Measurements from ENCODE around the gene PRDM5.

The PRDM5 gene

DNA sequence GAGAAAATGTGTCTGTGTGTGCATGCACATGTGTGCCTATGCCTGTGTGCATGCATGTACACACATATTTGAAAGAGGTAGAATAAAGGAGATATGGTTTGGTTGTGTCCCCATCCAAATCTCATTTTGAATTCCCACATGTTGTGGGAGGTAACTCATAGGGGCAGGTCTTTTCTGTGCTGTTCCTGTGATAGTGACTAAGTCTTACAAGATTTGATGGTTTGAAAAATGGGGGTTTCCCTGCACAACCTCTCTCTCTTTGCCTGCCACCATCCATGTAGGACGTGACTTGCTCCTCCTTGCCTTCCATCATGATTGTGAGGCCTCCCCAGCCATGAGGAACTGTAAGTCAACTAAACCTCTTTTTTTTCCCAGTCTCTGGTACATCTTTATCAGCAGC lies 87.2 kb downstream of the PRDM5 start:
- TF ChIP-seq, protein P1, sequence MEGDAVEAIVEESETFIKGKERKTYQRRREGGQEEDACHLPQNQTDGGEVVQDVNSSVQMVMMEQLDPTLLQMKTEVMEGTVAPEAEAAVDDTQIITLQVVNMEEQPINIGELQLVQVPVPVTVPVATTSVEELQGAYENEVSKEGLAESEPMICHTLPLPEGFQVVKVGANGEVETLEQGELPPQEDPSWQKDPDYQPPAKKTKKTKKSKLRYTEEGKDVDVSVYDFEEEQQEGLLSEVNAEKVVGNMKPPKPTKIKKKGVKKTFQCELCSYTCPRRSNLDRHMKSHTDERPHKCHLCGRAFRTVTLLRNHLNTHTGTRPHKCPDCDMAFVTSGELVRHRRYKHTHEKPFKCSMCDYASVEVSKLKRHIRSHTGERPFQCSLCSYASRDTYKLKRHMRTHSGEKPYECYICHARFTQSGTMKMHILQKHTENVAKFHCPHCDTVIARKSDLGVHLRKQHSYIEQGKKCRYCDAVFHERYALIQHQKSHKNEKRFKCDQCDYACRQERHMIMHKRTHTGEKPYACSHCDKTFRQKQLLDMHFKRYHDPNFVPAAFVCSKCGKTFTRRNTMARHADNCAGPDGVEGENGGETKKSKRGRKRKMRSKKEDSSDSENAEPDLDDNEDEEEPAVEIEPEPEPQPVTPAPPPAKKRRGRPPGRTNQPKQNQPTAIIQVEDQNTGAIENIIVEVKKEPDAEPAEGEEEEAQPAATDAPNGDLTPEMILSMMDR (IDR thresholded peaks at IDR 0.05; ENCODE audit: insufficient read depth, low read depth, low read length, missing control alignments), result no peak
- DNase-seq (ENCODE audit: low read depth), result no peak
- H3K4me3 ChIP-seq (ENCODE audit: low read length), result no peak overlapping the region

- TF ChIP-seq, protein P1 (IDR thresholded peaks at IDR 0.05; ENCODE audit: insufficient read depth, low read depth, low read length, missing control alignments), result no peak
- no peak for DNase-seq (ENCODE audit: low read depth)
- no peak overlapping the region for H3K4me3 ChIP-seq (ENCODE audit: low read length)
These were observed 92.3 kb downstream of the PRDM5 start for GRCh38 chr4:120830204-120830603.

DNA sequence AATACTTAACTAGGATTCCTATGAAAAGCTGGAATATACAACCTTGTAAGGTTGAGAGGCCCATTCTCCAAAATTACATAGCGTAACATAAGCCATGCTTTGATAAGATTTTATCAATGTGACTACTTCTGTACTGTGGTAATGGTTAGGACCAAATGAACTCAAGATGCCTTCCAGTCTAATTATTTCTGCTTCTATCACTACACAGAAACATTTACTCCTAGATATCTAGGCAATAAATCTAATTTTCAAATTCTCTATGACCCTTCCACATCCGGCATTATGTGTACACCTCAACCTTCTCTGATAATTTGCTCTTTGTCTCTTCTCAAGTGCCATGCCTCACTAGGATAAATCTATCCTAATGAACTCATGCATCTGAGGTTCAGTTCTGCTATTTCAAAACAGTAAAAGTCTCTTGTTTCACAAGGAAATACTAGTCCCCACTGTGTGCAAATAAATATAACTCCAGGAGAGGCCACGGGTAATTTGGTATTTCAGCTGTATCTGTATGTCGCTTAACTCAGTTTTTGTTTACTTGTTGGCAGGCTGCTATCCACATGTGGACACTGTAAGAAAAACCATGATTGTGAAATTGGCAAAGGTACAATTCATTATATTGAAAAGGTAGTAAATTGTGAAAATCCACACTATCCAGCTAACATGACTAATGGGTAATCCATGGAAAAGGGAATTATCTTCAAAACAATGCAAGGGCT lies 93.3 kb downstream of the PRDM5 start:
- no peak for DNase-seq (ENCODE audit: low read depth)
- TF ChIP-seq, protein P1 (IDR thresholded peaks at IDR 0.05; ENCODE audit: insufficient read depth, low read depth, low read length, missing control alignments), result no peak
- no peak overlapping the region for H3K4me3 ChIP-seq (ENCODE audit: low read length)

- H3K4me3 ChIP-seq (ENCODE audit: low read length), result no peak overlapping the region
- no peak for DNase-seq (ENCODE audit: low read depth)
- TF ChIP-seq, protein P1 (IDR thresholded peaks at IDR 0.05; ENCODE audit: insufficient read depth, low read depth, low read length, missing control alignments), result no peak
These were observed 95.7 kb downstream of the PRDM5 start for GRCh38 chr4:120826853-120827252.

DNA sequence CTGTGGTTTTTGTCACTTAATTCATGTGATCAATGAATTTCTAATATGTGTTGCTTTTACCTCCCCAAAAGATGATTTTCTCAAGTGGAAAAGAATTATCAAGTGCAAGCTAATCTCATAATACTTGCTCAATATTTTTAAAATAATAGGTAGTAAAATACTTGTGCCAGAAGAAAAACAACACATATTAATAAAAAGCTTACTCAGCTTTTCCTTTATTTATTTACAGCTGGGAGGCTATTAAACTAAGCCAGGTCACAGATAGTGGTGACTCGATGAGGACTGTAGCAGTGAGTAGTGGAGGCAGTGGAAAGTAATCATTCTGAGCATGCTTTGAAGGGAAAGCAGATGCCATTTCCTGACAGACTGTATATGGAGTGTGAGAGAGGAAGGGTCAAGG lies 96.1 kb downstream of the PRDM5 start:
- DNase-seq (ENCODE audit: low read depth), result no peak
- H3K4me3 ChIP-seq (ENCODE audit: low read length), result no peak overlapping the region
- TF ChIP-seq, protein P1 (IDR thresholded peaks at IDR 0.05; ENCODE audit: insufficient read depth, low read depth, low read length, missing control alignments), result no peak

GRCh38 chr4:120824946-120825345 lies 97.6 kb downstream of the PRDM5 start:
- TF ChIP-seq, protein P1 (IDR thresholded peaks at IDR 0.05; ENCODE audit: insufficient read depth, low read depth, low read length, missing control alignments), result no peak
- DNase-seq (ENCODE audit: low read depth), result no peak
- no peak overlapping the region for H3K4me3 ChIP-seq (ENCODE audit: low read length)

DNA sequence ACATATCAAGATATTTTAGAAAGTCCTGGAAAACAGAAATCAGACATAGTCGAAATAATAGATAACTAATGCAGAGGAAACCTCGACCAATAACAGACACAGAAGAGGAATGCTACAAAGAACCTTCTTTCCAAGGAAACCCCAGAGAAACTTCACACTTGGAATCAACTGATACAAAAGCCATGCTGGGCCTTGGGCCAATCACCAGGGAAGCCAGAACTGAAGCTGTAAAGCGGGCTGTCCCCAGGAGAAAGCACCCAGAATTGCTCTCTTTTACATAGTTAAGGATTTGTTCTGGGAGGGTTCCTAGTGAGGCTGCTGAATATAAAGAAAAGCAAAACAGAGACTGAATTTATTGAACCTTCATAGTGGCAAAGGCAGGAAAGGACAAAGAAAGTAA lies 100.5 kb downstream of the PRDM5 start:
- no peak overlapping the region for H3K4me3 ChIP-seq (ENCODE audit: low read length)
- DNase-seq (ENCODE audit: low read depth), result no peak
- TF ChIP-seq, protein P1 (IDR thresholded peaks at IDR 0.05; ENCODE audit: insufficient read depth, low read depth, low read length, missing control alignments), result no peak
